BLaER1 treated with 17β-estradiol and CSF1 and Interleukin-3, amounts not matched to agents 10 nM and 100 nM (cell line): Measurements from ENCODE around the gene BCL11B.
A peak's percentile ranks its signal among the peaks of the same experiment; 100 is the strongest.

Experiments used
- H3K27ac ChIP-seq, 11 experiments: shearing (Covaris generic); formaldehyde crosslinking; 2 replicates each; pipeline ENCODE4 v1.8.1; 2022
- H3K27me3 ChIP-seq, 11 experiments: shearing (Covaris generic); formaldehyde crosslinking; 2 replicates each; pipeline ENCODE4 v1.8.1; 2022
- H3K36me3 ChIP-seq, 11 experiments: shearing (Covaris generic); formaldehyde crosslinking; 2 replicates each; pipeline ENCODE4 v1.8.1; 2022
- H3K4me1 ChIP-seq, 10 experiments: shearing (Covaris generic); formaldehyde crosslinking; 2 replicates each; pipeline ENCODE4 v1.8.1; 2022
- H3K4me2 ChIP-seq, 11 experiments: shearing (Covaris generic); formaldehyde crosslinking; 2 replicates each; pipeline ENCODE4 v1.8.1; 2022
- H3K4me3 ChIP-seq, 10 experiments: shearing (Covaris generic); formaldehyde crosslinking; 2 replicates each; pipeline ENCODE4 v1.8.1; 2022
- H3K9ac ChIP-seq, 11 experiments: shearing (Covaris generic); formaldehyde crosslinking; 2 replicates each; pipeline ENCODE4 v1.8.1; 2022
- H3K9me3 ChIP-seq, 11 experiments: shearing (Covaris generic); formaldehyde crosslinking; replicated peaks in 1 of 11; 2 replicates each; pipeline ENCODE4 v1.8.1; 2022
- H4K20me1 ChIP-seq, 11 experiments: shearing (Covaris generic); formaldehyde crosslinking; 2 replicates each; pipeline ENCODE4 v1.8.1; 2022
- Cebpa-rat ChIP-seq, 11 experiments: shearing (Covaris generic); IDR thresholded peaks; 2 replicates each; pipeline ENCODE4 v1.8.1; 2022

BCL11B gene

DNA sequence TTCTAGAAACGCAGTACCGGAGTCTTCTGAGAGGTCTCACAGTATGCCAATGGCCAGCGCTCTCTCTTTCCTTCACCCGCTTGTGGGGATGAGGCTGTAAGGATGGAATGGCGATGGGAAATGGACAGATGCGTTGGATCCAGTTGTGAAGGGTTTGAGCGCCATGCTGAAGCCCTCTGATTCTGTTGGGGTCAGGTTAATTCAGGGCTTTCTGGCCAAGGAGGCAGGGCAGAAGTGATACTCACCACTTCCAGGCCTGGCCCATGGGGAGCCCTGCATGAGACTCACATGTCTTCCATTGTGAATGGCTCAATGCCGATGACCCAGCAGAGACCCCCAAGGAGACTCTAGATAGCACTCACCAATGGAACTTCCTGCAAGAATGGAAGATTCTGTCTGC is 114.3 kb downstream of the BCL11B start:
- H3K27ac ChIP-seq, result no peak overlapping the region
- H3K4me2 ChIP-seq, result no peak overlapping the region
- no peak for TF ChIP-seq Cebpa-rat (IDR thresholded peaks at IDR 0.05)
- no peak overlapping the region for H3K4me3 ChIP-seq
- H3K27me3 ChIP-seq, result no peaks in the 10 kb centered on the region
- peaks cover 7 to 23% (median 16%) of the 10 kb centered on the region in 10 experiments; a peak in 17 of 20 replicates for H3K4me1 ChIP-seq
- H3K9me3 ChIP-seq, result peaks cover 0 to 12% (median 7%) of the 10 kb centered on the region in 11 experiments; a peak in 14 of 22 replicates
- no peak overlapping the region for H3K9ac ChIP-seq
- H4K20me1 ChIP-seq, result no peaks in the 10 kb centered on the region
- no peaks in the 10 kb centered on the region for H3K36me3 ChIP-seq

DNA sequence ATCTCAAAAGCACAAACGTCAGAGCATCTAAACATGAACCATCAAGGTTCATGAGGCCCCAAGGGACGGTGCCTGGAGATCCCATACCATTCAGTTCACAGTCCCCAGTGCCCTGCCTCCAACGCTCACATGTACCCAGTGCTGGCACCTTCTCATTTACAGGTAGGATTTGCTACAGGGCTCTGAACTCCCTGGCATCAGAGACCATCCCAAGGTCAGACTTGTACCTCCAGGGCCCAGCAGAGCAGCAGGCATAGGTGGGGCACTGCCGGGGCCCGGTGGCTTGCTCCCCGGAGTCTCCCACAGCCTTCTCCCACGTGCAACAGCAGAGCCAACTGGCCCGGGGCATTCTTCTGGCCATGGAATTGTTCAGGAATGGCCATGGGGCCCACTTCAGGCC is 114.8 kb downstream of the BCL11B start:
- Histone ChIP-seq H3K4me2 (no peak overlapping the region), H3K27me3 (no peaks in the 10 kb centered on the region), H3K4me1 (peaks cover 7 to 23% (median 16%) of the 10 kb centered on the region in 10 experiments; a peak in 17 of 20 replicates), H3K9ac (no peak overlapping the region), H3K36me3 (no peaks in the 10 kb centered on the region), H3K4me3 (no peak overlapping the region), H4K20me1 (no peaks in the 10 kb centered on the region), H3K9me3 (peaks cover 0 to 12% (median 7%) of the 10 kb centered on the region in 11 experiments; a peak in 14 of 22 replicates), H3K27ac (no peak overlapping the region)
- TF ChIP-seq Cebpa-rat (IDR thresholded peaks at IDR 0.05), result no peak

DNA sequence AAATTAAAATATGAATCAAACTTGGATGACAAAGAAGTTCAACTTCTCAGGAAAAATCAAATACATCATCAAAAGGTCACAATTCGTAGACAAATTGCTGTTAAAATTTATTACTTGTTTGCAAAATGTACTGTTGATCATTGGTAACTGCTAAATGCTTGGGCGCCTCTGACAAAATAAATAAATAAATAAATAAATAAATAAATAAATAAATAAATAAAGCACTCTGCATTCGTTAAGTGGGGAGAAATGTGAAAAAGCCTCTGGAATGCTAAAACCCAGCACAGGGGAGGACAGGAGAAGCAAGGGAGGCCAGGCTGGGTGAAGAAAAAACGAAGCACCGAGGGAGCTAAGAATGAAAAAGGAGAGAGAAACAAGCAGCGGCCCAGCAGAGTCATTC is 115.2 kb downstream of the BCL11B start:
- H3K4me1 ChIP-seq, result peaks cover 7 to 23% (median 16%) of the 10 kb centered on the region in 10 experiments; a peak in 17 of 20 replicates
- no peaks in the 10 kb centered on the region for H3K36me3 ChIP-seq
- no peak overlapping the region for H3K9ac ChIP-seq
- no peak overlapping the region for H3K27ac ChIP-seq
- TF ChIP-seq Cebpa-rat (IDR thresholded peaks at IDR 0.05), result no peak
- H3K9me3 ChIP-seq, result peaks cover 0 to 8% (median 6%) of the 10 kb centered on the region in 11 experiments; a peak in 14 of 22 replicates
- H3K27me3 ChIP-seq, result no peaks in the 10 kb centered on the region
- no peak overlapping the region for H3K4me2 ChIP-seq
- no peak overlapping the region for H3K4me3 ChIP-seq
- no peaks in the 10 kb centered on the region for H4K20me1 ChIP-seq

DNA sequence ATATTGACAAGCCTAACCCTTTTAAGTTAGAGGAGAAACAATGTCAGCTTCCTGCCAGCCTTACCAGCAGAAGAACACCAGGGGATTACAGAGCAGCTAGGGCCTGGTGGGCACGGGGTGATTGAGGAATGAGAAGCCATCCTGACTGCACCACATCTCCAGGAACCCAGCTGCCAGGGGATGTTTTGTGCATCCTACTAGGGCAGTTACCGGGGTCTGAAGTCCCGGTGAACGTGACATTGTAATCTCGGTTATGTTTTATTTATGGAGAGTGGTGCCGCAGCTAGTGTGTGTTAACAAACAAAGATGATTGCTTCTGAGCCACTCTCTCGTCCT is 115.9 kb downstream of the BCL11B start:
- no peaks in the 10 kb centered on the region for H3K27me3 ChIP-seq
- H4K20me1 ChIP-seq, result no peaks in the 10 kb centered on the region
- no peak overlapping the region for H3K4me3 ChIP-seq
- no peaks in the 10 kb centered on the region for H3K36me3 ChIP-seq
- peaks cover 7 to 23% (median 16%) of the 10 kb centered on the region in 10 experiments; a peak in 17 of 20 replicates for H3K4me1 ChIP-seq
- TF ChIP-seq Cebpa-rat (IDR thresholded peaks at IDR 0.05), result no peak
- no peak overlapping the region for H3K9ac ChIP-seq
- H3K4me2 ChIP-seq, result peak overlapping the region in 9 of 11 experiments; percentile 2 to 83 (median 72); a peak in 12 of 22 replicates
- H3K27ac ChIP-seq, result no peak overlapping the region
- H3K9me3 ChIP-seq, result peaks cover 0 to under 1% (median 0%) of the 10 kb centered on the region in 11 experiments; a peak in 2 of 22 replicates

DNA sequence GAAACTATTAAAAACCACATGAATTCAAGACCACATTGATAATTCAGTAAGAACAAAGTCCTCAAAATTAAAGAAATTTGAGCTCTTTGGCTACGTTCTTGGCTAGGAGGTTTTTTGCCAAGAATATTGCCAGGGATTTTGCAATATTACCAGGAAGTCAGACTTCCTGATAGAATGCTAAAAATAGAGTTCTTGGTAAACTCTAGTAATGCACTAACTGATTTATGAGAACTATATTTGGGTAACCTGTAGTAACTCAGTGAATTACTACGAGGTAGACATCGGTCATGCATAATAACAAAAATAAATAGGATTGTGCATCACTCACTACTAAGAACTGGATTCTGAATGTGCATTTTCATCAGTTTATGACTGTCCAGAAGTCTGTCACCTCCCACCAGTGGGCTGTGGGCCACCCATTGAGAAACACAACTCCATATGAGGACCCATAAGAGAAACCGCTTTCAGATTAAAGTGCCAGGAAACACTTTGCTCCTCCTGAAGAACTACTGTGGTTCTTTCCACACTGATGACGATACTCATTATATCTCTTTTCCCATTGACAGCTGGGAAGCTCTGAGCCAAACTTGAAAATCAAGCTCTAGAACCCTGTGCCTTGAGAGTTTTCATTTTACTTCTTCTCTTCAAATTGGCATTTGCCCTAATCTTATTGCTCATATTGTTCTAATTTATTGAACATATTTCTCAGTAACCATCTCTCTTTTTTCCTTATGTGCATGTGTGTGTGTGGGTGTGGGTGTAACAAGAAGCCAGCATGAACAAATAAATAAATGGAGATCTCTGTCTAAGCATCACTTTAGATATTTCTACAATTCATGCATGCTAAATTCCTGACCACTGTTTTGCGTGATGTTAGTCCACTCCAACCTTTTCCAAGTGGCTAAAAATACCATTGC is 116.6 kb downstream of the BCL11B start:
- Histone ChIP-seq H3K27ac (peak overlapping the region in 2 of 11 experiments; percentile 8 to 19; a peak in 2 of 22 replicates), H3K27me3 (no peaks in the 10 kb centered on the region), H3K9ac (no peak overlapping the region), H3K4me3 (peak overlapping the region in 1 of 10 experiments; percentile 8; a peak in 2 of 20 replicates), H3K4me1 (peaks cover 7 to 23% (median 16%) of the 10 kb centered on the region in 10 experiments; a peak in 17 of 20 replicates), H3K36me3 (no peaks in the 10 kb centered on the region), H4K20me1 (no peaks in the 10 kb centered on the region), H3K4me2 (peak overlapping the region in 10 of 11 experiments; percentile 14 to 83 (median 70); a peak in 19 of 22 replicates), H3K9me3 (no peaks in the 10 kb centered on the region)
- no peak for TF ChIP-seq Cebpa-rat (IDR thresholded peaks at IDR 0.05)

DNA sequence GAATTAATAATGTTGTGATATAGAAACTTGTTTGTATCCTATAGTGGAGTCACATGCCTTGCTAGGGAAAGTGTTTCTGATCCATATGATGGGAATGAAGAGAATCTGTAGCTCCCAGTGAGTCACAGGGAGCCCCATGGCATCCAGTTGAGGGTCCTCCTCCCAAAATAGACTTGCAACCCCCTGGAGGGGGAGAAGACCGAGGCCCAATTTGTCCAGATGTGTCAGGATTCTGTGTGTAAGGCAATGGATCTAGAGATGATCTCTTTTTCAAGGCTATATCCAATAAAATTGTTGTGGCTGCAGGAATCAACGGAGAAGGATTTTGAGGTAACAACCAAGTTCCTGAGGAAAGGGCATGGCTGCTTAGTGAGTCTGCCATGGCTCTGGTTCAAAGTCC is 121.8 kb downstream of the BCL11B start:
- Histone ChIP-seq H3K27me3 (no peaks in the 10 kb centered on the region), H3K4me2 (no peak overlapping the region), H3K4me3 (no peak overlapping the region), H3K27ac (no peak overlapping the region), H3K9ac (no peak overlapping the region), H3K9me3 (no peaks in the 10 kb centered on the region; a peak in 1 of 22 replicates), H3K4me1 (peaks cover 2 to 8% (median 6%) of the 10 kb centered on the region in 10 experiments; a peak in 17 of 20 replicates), H3K36me3 (no peaks in the 10 kb centered on the region), H4K20me1 (no peaks in the 10 kb centered on the region)
- no peak for TF ChIP-seq Cebpa-rat (IDR thresholded peaks at IDR 0.05)

DNA sequence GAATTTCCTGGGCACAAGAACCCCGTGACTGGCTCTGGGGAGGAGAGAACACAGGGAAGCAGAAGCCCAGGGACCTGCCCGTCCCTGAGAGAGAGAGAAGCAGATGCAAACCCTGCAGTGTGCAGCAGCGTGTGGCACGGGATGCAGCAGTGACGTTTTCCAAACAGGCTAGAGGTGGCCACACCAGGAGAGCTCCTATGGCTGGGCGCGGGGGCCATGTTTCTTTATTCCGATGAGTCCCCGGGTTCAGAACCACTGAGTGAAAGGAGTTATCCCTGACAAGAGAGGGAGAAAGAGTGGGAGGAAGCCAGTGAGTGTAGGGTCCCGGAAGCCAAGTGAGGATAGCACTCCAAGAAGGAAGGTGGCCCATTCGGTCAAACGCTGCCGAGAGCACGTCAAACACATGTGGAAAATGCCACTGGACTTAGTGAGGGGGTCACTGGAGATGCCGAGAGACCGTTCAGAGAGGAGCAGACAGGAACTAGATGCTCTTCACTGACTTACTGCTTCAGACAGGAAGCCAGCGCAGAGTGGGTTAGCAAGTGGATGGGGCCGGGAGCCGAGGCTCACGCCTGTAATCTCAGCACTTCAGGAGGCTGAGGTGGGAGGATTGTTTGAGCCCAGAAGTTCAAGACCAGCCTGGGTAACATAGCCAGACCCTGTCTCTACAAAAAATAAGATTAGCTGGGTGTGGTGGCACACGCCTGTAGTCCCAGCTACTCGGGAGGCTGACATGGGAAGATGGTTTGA is 123.0 kb downstream of the BCL11B start:
- no peak for TF ChIP-seq Cebpa-rat (IDR thresholded peaks at IDR 0.05)
- Histone ChIP-seq H3K27me3 (no peaks in the 10 kb centered on the region), H3K27ac (no peak overlapping the region)

DNA sequence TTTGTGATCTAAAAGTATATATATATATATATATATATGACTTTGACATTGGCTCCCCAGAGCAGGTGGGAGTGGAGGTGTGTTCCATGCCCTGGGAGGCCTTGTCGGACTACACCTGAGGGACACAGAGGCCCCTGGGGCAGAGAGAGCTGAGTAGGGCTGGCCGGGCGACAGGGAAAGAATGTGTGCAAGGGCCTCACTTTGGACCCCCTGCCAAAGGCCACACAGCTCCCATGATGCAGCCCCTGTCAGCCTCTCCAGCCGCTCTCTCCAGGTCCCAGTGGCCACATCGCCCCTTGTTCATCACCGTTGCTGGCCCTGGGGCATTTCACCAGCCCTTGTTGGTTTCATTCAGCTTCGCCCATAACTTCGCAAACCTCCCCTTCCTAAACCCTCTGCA is 123.9 kb downstream of the BCL11B start:
- peaks cover 5 to 18% (median 16%) of the 10 kb centered on the region in 10 experiments for H3K4me1 ChIP-seq
- no peak for TF ChIP-seq Cebpa-rat (IDR thresholded peaks at IDR 0.05)
- H3K9me3 ChIP-seq, result peaks cover 0 to 7% (median 0%) of the 10 kb centered on the region in 11 experiments; a peak in 1 of 22 replicates
- no peak overlapping the region for H3K9ac ChIP-seq
- H3K27me3 ChIP-seq, result no peaks in the 10 kb centered on the region
- H3K36me3 ChIP-seq, result no peaks in the 10 kb centered on the region
- no peaks in the 10 kb centered on the region for H4K20me1 ChIP-seq
- H3K27ac ChIP-seq, result no peak overlapping the region
- H3K4me2 ChIP-seq, result no peak overlapping the region
- H3K4me3 ChIP-seq, result no peak overlapping the region

More for the DNA sequence above, 123.0 kb downstream of the BCL11B start:
- Histone ChIP-seq H3K4me1 (peaks cover under 1 to 9% (median 8%) of the 10 kb centered on the region in 10 experiments), H4K20me1 (no peaks in the 10 kb centered on the region), H3K36me3 (no peaks in the 10 kb centered on the region), H3K4me3 (no peak overlapping the region), H3K4me2 (no peak overlapping the region), H3K9me3 (peaks cover 0 to 7% (median 0%) of the 10 kb centered on the region in 11 experiments; a peak in 1 of 22 replicates), H3K9ac (no peak overlapping the region)

DNA sequence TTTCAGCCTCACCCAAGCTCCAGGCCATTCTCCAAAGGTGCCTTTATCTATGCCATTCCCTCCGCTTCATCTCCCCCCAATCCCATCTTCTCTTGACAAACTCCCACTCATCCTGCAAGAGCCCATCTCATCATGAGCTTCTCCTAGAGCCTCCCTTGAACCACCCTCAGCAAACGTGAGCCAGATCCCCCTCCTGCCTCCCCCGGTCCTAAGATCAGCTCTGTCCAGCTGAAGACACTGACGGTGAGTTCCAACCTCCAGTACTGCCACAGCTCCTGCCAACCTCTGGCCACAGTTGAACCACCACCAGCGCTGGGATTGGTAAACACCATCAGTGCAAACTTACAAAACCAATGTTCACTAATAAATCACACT is 124.6 kb downstream of the BCL11B start:
- H3K27ac ChIP-seq, result no peak overlapping the region
- no peak for TF ChIP-seq Cebpa-rat (IDR thresholded peaks at IDR 0.05)
- no peak overlapping the region for H3K9ac ChIP-seq
- no peaks in the 10 kb centered on the region for H3K27me3 ChIP-seq
- H3K4me1 ChIP-seq, result peaks cover 5 to 22% (median 16%) of the 10 kb centered on the region in 10 experiments
- no peak overlapping the region for H3K4me2 ChIP-seq
- H3K4me3 ChIP-seq, result no peak overlapping the region
- H3K36me3 ChIP-seq, result no peaks in the 10 kb centered on the region
- no peaks in the 10 kb centered on the region for H4K20me1 ChIP-seq
- peaks cover 0 to 7% (median 0%) of the 10 kb centered on the region in 11 experiments; a peak in 1 of 22 replicates for H3K9me3 ChIP-seq
